Fibroblast of villous mesenchyme (primary cell): ENCODE measurements around the gene TOMM34. TPM values are rescaled to one million over a fixed set of nuclear protein-coding genes. Genes with fewer than 3 reads are reported as not detected.

Experiments
- DNase-seq: peaks from one replicate; pipeline ENCODE4 v3.0.0-alpha.2; 2010; ENCODE audit warnings: low read depth
- H3K4me3 ChIP-seq: 2 replicates; pipeline ENCODE4 v1.5.1; 2011; ENCODE audit warnings: low read depth, mild to moderate bottlenecking, low read length
- total RNA-seq: library from RNA; depleted of rRNA; stranded (reverse); fragments of >200 nt; gene quantifications from 2 replicates; pipeline ENCODE4 v1.2.3, GENCODE V29; 2012
- TF ChIP-seq, protein P1 (sequence below): IDR thresholded peaks from 2 replicates; pipeline ENCODE4 v1.5.1; 2012; ENCODE audit warnings: low read depth, mild to moderate bottlenecking, low read length; ENCODE audit not compliant: insufficient read depth

TOMM34 gene
- total RNA-seq, 1 donor, result 22.0 TPM

DNA sequence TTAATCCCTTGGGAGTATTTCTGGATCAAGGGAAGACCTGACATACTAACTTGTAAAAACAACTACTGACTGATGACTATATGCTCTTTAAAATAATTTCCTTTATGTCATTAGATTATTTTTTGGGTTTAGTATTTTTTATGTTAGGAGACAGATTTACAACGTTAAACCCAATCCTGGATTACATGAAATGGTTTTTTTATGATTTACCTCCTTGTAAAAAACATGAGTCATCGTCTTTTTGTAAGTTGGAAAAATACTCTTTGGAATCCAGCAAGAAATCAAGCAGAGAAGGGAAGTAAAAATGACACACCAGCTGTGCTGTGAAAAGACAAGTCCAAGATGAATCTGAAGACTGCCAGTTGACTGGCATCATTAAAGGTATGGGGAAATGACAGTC lies 12.9 kb upstream of the TOMM34 start:
- peak; percentile 92 for DNase-seq
- TF ChIP-seq, protein P1, sequence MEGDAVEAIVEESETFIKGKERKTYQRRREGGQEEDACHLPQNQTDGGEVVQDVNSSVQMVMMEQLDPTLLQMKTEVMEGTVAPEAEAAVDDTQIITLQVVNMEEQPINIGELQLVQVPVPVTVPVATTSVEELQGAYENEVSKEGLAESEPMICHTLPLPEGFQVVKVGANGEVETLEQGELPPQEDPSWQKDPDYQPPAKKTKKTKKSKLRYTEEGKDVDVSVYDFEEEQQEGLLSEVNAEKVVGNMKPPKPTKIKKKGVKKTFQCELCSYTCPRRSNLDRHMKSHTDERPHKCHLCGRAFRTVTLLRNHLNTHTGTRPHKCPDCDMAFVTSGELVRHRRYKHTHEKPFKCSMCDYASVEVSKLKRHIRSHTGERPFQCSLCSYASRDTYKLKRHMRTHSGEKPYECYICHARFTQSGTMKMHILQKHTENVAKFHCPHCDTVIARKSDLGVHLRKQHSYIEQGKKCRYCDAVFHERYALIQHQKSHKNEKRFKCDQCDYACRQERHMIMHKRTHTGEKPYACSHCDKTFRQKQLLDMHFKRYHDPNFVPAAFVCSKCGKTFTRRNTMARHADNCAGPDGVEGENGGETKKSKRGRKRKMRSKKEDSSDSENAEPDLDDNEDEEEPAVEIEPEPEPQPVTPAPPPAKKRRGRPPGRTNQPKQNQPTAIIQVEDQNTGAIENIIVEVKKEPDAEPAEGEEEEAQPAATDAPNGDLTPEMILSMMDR, result no peak
- no peak overlapping the region for H3K4me3 ChIP-seq

DNA sequence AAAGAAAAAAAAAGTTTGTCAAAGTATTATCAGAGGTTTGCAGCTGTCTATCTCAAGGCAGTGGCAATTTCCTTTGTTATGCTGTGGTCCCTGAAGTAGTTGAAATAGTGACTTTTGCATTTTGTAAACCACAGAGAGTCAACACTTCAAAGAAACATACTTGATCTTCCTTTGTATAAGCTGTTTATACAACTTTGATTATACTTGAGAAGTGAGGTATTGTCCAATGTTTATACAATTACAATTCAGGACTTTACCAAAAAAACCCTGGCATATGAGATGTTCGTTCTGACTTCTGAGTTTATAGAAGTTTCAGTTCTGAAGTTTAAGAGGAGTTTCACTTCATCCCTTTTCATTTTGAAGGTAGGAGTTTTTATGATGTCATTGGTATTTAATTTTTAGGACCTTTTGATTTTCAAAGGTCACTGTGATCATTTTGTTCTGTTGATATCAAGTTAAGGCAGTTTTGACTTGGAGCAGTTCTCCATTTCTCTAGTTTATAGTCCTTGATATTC lies 10.1 kb upstream of the TOMM34 start:
- no peak overlapping the region for H3K4me3 ChIP-seq
- DNase-seq, result no peak
- TF ChIP-seq, protein P1, result no peak

DNA sequence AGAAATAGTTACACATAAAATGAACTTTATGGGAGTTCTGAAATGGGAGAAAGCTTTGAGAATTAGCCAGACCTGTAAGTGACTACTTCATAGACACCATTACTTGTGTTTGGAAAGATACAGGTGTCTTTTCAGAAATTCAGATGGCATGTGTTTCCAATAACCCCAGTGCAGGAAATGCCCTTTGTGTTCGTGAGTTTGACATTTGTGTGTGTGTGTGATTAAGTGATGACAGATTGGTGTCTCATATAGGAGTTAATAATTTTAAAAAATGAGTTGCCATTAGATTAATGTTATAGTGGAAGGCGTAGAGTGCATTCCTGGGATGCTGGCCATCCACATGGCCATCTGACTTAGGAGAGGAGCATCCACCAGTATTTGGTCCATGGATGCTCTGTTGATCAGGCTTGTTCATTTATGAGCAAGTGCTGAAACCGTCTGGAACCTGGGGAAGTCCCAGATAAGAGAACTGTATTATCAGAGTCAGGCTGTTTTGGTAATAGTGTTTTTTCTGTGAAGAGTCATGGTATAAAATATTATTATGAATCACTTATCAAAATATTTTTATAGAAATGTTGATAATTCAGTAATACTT lies 9.2 kb upstream of the TOMM34 start:
- no peak overlapping the region for H3K4me3 ChIP-seq
- TF ChIP-seq, protein P1, result no peak
- DNase-seq, result no peak

DNA sequence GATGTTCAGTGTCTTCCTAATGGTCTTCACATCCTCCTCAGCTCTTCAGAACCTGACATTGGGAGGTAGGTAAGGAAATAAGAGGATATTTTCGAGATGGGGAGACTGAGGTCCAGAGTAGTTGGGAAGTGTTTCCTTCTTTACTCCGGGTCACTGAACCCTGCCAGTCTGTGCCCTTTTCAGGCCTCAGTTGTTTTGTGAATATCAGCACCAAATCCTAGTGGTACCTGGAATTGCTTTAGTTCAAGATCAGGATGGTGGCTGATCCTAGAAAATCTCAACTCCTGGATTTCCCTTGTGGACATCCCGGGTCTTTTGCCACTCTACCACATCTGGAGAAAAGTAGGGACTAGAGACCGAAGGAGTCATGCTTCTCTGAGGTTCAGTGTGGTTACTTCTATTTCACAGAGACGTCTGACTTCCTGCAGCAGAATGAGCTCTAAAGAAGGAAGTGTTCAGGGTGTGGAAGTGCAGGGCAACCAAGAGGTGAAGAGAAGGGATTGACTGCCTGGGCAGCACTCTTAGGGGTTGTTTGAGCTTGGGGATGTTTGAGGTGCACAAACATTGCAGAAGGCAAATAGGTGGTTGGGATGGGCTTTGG lies 7.1 kb upstream of the TOMM34 start:
- peak overlapping the region; percentile 99 for H3K4me3 ChIP-seq
- peak; percentile 24 for DNase-seq
- TF ChIP-seq, protein P1, result no peak

DNA sequence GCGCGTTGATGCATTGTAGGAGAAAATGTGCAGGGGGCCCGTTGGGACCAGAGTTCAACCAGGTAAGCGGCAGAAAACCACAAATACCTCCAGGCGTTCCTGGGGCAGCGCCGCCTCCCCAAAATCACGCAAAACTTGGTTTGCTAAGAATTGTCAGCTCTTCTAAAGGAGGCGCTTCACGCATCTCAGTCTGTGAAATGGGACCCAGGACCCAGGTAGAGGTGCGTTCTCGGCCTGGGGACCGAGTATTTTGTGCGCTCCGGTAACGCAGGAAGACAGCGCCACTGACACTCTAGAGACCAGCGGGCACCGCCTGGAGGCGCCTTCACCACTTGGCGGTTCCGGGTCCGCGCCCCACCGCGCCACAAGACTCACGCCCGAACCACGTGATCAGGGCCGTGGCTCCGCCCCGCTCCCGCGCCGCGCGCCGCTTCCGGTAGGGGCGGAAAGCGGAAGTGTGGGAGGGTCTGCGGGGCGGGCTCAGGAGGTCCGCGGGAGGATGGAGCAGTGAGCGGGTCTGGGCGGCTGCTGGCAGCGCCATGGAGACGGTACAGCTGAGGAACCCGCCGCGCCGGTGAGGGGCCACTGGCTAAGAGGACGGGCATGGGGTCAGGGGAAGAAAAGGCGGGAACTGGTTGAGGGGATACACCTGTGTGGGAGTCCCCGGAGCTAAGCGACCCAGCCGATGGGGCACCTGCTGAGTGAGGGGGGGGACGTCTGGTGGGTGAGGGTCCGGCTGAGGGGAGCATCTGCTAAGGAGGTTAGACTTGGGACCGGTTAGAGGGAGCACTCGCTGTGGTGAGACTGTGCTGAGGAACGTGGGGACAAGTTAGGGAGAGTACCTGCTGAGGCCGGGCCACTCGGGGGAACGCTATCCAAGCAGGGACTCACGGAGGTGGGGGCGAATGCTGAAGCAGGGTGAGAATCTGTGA lies 6.1 kb upstream of the TOMM34 start, which contains the start of gene STK4:
Gene STK4, plus strand, starts transcription at position 483 of the 932 bp plus-strand sequence. Its CDS starts 57 bp downstream, at position 540.
- peak within 1 kb of the TSS; percentile 99 for H3K4me3 ChIP-seq
- DNase-seq, result peak; percentile 92
- TF ChIP-seq, protein P1, result peak; percentile 51

DNA sequence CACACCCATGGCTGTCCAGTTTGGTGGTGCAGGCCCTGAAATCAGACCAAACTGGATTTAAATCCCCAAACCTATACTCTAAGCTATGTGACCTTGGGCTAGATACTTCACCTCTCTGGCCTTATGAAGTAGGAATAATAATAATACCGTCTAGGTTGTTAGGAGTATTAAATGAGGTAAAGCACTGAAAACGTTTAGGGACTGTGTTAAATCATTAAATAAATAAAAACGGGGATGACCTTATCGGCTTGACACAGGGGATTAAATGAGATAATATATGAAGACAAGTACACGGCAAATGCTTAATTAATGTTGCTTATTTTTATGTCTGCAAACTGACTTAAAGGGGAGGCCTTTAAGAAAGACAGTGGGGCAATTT lies 5.4 kb upstream of the TOMM34 start:
- DNase-seq, result no peak
- TF ChIP-seq, protein P1, result no peak
- H3K4me3 ChIP-seq, result peak overlapping the region; percentile 99
